ENCODE results near the gene RNF167. TPM values are rescaled to one million over a fixed set of nuclear protein-coding genes. Genes with fewer than 3 reads are reported as not detected.
"Not testable (repeated sequence)": the region's sequence is repeated elsewhere in the genome, so short reads cannot be mapped to it uniquely, and the experiment has no call there.

Gene RNF167
- polyA plus RNA-seq, 1 experiment = 63.1 TPM

DNA sequence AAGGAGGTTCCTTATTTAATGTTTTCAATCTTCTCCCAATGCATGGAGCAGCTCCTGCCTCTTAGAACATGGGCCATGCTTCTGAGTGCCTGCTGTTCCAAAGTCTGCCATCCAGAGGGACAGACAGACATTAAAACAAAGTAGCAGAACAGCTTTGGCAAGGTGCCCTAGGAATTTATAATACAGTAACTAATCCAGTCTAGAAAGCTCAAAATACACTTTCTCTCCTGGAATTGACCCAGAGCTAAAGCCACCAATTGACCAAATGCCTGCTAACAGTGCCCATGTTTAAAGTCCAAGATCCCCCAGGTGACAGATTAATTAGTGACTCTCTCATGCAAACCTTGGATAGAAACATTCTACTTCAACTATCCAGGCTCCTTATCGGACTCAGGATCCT, 26.1 kb upstream of the RNF167 start:
- no peak overlapping the region for H3K4me3 ChIP-seq (ENCODE audit: low read depth, low read length)
- H3K27me3 ChIP-seq (ENCODE audit: control insufficient read depth, insufficient read depth, low read length) = no peaks in the 10 kb centered on the region
- TF ChIP-seq, protein P1, sequence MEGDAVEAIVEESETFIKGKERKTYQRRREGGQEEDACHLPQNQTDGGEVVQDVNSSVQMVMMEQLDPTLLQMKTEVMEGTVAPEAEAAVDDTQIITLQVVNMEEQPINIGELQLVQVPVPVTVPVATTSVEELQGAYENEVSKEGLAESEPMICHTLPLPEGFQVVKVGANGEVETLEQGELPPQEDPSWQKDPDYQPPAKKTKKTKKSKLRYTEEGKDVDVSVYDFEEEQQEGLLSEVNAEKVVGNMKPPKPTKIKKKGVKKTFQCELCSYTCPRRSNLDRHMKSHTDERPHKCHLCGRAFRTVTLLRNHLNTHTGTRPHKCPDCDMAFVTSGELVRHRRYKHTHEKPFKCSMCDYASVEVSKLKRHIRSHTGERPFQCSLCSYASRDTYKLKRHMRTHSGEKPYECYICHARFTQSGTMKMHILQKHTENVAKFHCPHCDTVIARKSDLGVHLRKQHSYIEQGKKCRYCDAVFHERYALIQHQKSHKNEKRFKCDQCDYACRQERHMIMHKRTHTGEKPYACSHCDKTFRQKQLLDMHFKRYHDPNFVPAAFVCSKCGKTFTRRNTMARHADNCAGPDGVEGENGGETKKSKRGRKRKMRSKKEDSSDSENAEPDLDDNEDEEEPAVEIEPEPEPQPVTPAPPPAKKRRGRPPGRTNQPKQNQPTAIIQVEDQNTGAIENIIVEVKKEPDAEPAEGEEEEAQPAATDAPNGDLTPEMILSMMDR (IDR thresholded peaks at IDR 0.05; ENCODE audit: low read depth, low read length) = no peak
- ChIA-PET CTCF (interaction anchor here (0.9 to 1.0 kb wide), 2 partner anchors 74 to 148 kb away, joined by 3 read pairs; partner anchors contain the start of gene CAMTA2), POLR2A (interaction anchor here (0.9 to 1.1 kb wide), 2 partner anchors 12 to 26 kb away, joined by 3 to 6 read pairs; partner anchors contain the start of genes RNF167 and SLC25A11)
- H3K27ac ChIP-seq (ENCODE audit: low read depth, low read length) = no peak overlapping the region
- DNase-seq (ENCODE audit: low read depth, low spot score) = no peak
- no peaks in the 10 kb centered on the region for H3K9me3 ChIP-seq (ENCODE audit: control insufficient read depth, insufficient read depth, low read length)

DNA sequence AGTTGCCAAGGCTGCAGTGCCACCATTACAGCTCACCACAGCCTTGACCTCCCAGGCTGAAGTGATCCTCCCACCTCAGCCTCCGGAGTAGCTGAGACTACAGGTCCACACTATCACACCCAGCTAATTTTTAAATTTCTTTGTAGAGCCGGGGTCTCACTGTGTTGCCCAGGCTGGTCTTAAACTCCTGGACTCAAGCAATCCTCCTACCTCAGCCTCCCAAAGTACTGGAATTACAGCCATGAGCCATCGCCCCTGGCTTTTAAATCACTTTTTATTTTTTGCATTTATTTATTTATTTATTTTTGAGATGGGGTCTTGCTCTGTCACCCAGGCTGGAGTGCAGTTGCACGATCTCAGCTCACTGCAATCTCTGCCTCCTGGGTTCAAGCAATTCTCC, 25.5 kb upstream of the RNF167 start:
- H3K4me3 ChIP-seq (ENCODE audit: low read depth, low read length); CTCF ChIA-PET; H3K27ac ChIP-seq (ENCODE audit: low read depth, low read length); H3K27me3 ChIP-seq (ENCODE audit: control insufficient read depth, insufficient read depth, low read length); DNase-seq (ENCODE audit: low read depth, low spot score); H3K9me3 ChIP-seq (ENCODE audit: control insufficient read depth, insufficient read depth, low read length): not testable (repeated sequence)
- POLR2A ChIA-PET = interaction anchor here (0.9 to 1.1 kb wide), 2 partner anchors 12 to 25 kb away, joined by 3 to 6 read pairs; partner anchors contain the start of genes RNF167 and SLC25A11

DNA sequence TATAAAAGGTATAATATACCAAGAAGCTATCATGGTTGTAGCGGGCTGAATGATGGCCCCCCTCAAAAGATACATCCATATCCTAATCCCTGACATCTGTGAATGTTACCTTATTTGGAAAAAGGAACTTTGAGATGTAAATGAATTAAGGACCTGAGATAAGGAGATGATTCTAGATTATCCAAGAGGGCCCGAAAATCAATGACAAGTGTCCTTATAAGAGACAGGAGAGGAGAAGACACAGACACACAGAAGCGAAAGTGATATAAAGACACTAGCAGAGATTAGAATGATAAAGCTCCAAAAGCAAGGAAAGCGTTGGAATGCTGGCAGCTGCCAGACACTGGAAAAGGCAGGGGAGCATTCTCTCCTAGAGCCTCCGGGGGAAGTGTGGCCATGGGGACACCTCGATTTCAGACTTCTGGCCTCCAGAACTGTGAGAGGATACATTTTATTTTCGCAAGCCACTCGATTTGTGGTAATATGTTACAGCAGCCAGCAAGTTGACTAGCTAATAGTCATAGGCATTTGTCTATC, 20.5 kb upstream of the RNF167 start:
- CTCF ChIA-PET = interaction anchor here (2.7 to 3.5 kb wide), 2 partner anchors 10 to 16 kb away, joined by 7 to 17 read pairs; partner anchors contain the start of gene CHRNE
- POLR2A ChIA-PET = interaction anchor here (0.8 to 1.3 kb wide), 2 partner anchors 10 to 20 kb away, joined by 3 to 4 read pairs; partner anchors contain the start of genes RNF167 and SLC25A11
- TF ChIP-seq, protein P1 (IDR thresholded peaks at IDR 0.05; ENCODE audit: low read depth, low read length) = no peak
- H3K4me3 ChIP-seq (ENCODE audit: low read depth, low read length) = no peak overlapping the region
- H3K9me3 ChIP-seq (ENCODE audit: control insufficient read depth, insufficient read depth, low read length) = no peaks in the 10 kb centered on the region
- DNase-seq (ENCODE audit: low read depth, low spot score) = no peak
- H3K27ac ChIP-seq (ENCODE audit: low read depth, low read length) = no peak overlapping the region
- no peaks in the 10 kb centered on the region for H3K27me3 ChIP-seq (ENCODE audit: control insufficient read depth, insufficient read depth, low read length)

DNA sequence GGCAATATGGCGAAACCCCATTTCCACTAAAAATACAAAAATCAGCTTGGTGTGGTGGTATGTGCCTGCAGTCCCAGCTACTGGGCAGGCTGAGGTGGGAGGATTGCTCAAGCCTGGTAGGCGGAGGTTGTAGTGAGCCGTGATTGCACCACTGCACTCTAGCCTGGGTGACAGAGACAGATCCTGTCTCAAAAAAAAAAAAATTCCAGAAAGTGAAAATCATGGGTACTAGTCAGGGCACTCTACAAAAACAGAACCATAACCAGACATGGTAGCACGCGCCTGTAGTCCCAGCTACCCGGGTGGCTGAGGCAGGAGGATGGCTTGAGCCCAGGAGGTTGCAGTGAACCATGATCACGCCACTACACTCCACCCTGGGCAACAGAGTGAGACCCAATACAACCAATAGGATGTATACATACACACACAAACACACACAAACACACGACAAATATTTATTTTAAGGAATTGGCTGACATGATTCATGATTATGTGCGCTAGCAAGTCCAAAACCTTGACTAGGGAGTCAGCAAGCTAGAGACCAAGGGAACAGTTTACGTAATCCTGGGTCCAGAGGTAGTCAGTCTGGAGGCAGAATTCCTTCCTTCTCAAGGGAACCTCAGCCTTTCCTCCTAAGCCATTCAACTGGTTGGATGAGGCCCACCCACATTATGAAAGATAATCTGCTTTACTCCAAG, 19.6 kb upstream of the RNF167 start:
- Histone ChIP-seq H3K4me3 (ENCODE audit: low read depth, low read length) (no peak overlapping the region), H3K9me3 (ENCODE audit: control insufficient read depth, insufficient read depth, low read length) (no peaks in the 10 kb centered on the region), H3K27me3 (ENCODE audit: control insufficient read depth, insufficient read depth, low read length) (no peaks in the 10 kb centered on the region), H3K27ac (ENCODE audit: low read depth, low read length) (no peak overlapping the region)
- TF ChIP-seq, protein P1 (IDR thresholded peaks at IDR 0.05; ENCODE audit: low read depth, low read length) = no peak
- DNase-seq (ENCODE audit: low read depth, low spot score) = no peak
- CTCF ChIA-PET = interaction anchor here (2.7 to 3.5 kb wide), 2 partner anchors 11 to 17 kb away, joined by 7 to 17 read pairs; partner anchors contain the start of gene CHRNE
- POLR2A ChIA-PET = interaction anchor here (0.8 to 1.3 kb wide), 2 partner anchors 11 to 19 kb away, joined by 3 to 4 read pairs; partner anchors contain the start of genes RNF167 and SLC25A11

DNA sequence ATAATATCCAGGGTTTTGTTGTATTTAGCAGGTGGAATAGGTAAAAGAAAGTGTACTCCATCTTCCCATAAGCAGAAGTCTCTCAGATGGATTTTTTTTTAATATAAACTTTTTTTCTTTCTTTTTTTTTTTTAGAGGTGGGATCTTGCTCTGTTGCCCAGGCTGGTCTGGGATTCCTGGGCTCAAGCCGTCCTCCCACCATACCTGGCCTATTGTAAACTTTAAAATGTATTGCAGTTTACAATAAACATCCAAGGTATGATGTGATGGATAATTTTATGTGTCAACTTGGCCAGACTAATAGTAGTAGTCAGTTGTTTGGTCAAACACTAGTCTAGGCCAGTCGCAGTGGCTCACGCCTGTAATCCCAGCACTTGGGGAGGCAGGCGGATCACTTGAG, 18.7 kb upstream of the RNF167 start:
- H3K27me3 ChIP-seq (ENCODE audit: control insufficient read depth, insufficient read depth, low read length) = no peaks in the 10 kb centered on the region
- no peak overlapping the region for H3K4me3 ChIP-seq (ENCODE audit: low read depth, low read length)
- H3K9me3 ChIP-seq (ENCODE audit: control insufficient read depth, insufficient read depth, low read length) = no peaks in the 10 kb centered on the region
- TF ChIP-seq, protein P1 (IDR thresholded peaks at IDR 0.05; ENCODE audit: low read depth, low read length) = no peak
- ChIA-PET CTCF (interaction anchor here (1.3 to 3.5 kb wide), 2 partner anchors 12 to 140 kb away, joined by 3 to 17 read pairs; no protein-coding TSS in a partner anchor), POLR2A (no interaction called here)
- no peak overlapping the region for H3K27ac ChIP-seq (ENCODE audit: low read depth, low read length)
- DNase-seq (ENCODE audit: low read depth, low spot score) = no peak

DNA sequence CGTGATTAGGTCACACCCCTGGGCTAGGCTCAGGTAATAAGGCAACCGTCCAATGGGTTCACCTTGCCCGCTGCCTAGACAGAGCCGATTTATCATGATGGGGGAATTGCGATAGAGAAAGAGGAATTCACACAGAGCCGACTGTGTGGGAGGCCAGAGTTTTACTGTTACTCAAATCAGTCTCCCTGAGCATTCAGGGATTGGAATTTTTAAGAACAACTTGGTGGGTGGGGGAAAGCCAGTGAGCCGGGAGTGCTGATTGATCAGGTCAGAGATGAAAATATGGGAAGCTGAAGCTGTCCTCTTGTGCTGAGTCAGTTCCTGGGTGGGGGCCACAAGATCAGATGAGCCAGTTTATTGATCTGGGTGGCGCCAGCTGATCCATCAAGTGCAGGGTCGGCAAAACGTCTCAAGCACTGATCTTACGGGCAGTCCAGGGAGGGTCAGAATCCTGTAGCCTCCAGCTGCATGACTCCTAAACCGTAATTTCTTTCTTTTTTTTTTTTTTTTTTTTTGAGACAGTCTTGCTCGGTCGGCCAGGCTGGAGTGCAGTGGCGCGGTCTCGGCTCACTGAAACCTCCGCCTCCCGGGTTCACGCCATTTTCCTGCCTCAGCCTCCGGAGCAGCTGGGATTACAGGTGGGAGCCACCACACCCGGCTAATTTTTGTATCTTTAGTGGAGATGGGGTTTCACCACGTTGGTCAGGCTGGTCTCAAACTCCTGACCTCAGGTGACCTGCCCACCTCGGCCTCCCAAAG, 13.3 kb upstream of the RNF167 start:
- H3K27me3 ChIP-seq (ENCODE audit: control insufficient read depth, insufficient read depth, low read length); H3K4me3 ChIP-seq (ENCODE audit: low read depth, low read length); H3K27ac ChIP-seq (ENCODE audit: low read depth, low read length); H3K9me3 ChIP-seq (ENCODE audit: control insufficient read depth, insufficient read depth, low read length); CTCF ChIA-PET; DNase-seq (ENCODE audit: low read depth, low spot score): not testable (repeated sequence)
- POLR2A ChIA-PET = interaction anchor here (0.7 to 1.0 kb wide), 2 partner anchors 13 to 120 kb away, joined by 4 to 6 read pairs; no protein-coding TSS in a partner anchor

All from AG04450 (cell line).